GM18526 (cell line): ENCODE results near the gene DOCK10.

Experiments
- POLR2A ChIP-seq: IDR thresholded peaks from 3 replicates; pipeline ENCODE4 v1.6.1; 2011; ENCODE audit not compliant: insufficient read length; ENCODE audit errors: extremely low read depth

The DOCK10 gene

GRCh38 chr2:224799691-224800090 lies 242.6 kb downstream of the DOCK10 start:
- TF ChIP-seq POLR2A = no peak

- no peak for TF ChIP-seq POLR2A
Observed at GRCh38 chr2:224798180-224798579, 244.1 kb downstream of the DOCK10 start.

GRCh38 chr2:224796695-224797305 lies 245.5 kb downstream of the DOCK10 start:
- no peak for TF ChIP-seq POLR2A

GRCh38 chr2:224793946-224794345 lies 248.3 kb downstream of the DOCK10 start:
- no peak for TF ChIP-seq POLR2A

- no peak for TF ChIP-seq POLR2A
Observed at GRCh38 chr2:224786848-224787247, 255.4 kb downstream of the DOCK10 start.

- no peak for TF ChIP-seq POLR2A
Observed at GRCh38 chr2:224781400-224781799, 260.9 kb downstream of the DOCK10 start.

GRCh38 chr2:224780823-224781222 lies 261.4 kb downstream of the DOCK10 start:
- no peak for TF ChIP-seq POLR2A

GRCh38 chr2:224780106-224780505 lies 262.2 kb downstream of the DOCK10 start:
- TF ChIP-seq POLR2A = no peak

- no peak for TF ChIP-seq POLR2A
Observed at GRCh38 chr2:224778474-224778877, 263.8 kb downstream of the DOCK10 start.

GRCh38 chr2:224777559-224777930 lies 264.7 kb downstream of the DOCK10 start:
- TF ChIP-seq POLR2A = no peak

- no peak for TF ChIP-seq POLR2A
Observed at GRCh38 chr2:224776795-224777558, 265.3 kb downstream of the DOCK10 start.

- no peak for TF ChIP-seq POLR2A
Observed at GRCh38 chr2:224775647-224776046, 266.6 kb downstream of the DOCK10 start.

- TF ChIP-seq POLR2A = no peak
Observed at GRCh38 chr2:224774735-224775134, 267.5 kb downstream of the DOCK10 start.

GRCh38 chr2:224772494-224772893 lies 269.8 kb downstream of the DOCK10 start:
- TF ChIP-seq POLR2A = no peak

GRCh38 chr2:224769489-224769888 lies 272.8 kb downstream of the DOCK10 start:
- TF ChIP-seq POLR2A = no peak

GRCh38 chr2:224764565-224765236 lies 277.6 kb downstream of the DOCK10 start:
- TF ChIP-seq POLR2A = no peak
